H1 (cell line): Measurements from ENCODE around the gene ZNF37A. TPM values are rescaled to one million over a fixed set of nuclear protein-coding genes. Genes with fewer than 3 reads are reported as not detected.

Experiments used
- CTCF ChIA-PET: fragments of 300-600 bp; sonication (Branson Sonifier 250); formaldehyde crosslinking; loops from one replicate; lab custom pipeline; 2021; ENCODE audit not compliant: partially characterized antibody; lab: Charles Lee
- POLR2A ChIA-PET: fragments of 300-600 bp; sonication (Branson Sonifier 250); formaldehyde crosslinking; loops from one replicate; lab custom pipeline; 2021; ENCODE audit warnings: inconsistent platforms; ENCODE audit not compliant: partially characterized antibody; lab: Charles Lee
- DNase-seq, 2 experiments: peaks; one replicate each; pipeline versions ENCODE4 v3.0.0 to v3.0.0-alpha.2; 2010 to 2022; ENCODE audit warnings: low spot score in 2 of 2, low read depth in 1 of 2, mixed read lengths in 1 of 2
- FAIRE-seq: peaks from 2 replicates; lab custom pipeline; 2011; peaks lifted over from hg19 to GRCh38; lab: Jason Lieb, UNC
- H2AFZ ChIP-seq: 2 replicates; pipeline ENCODE4 v1.8.1; 2012; ENCODE audit warnings: low read length, inconsistent platforms
- H2AK5ac ChIP-seq: 2 replicates; pipeline ENCODE4 v1.6.1; 2013; ENCODE audit warnings: low read depth, low read length
- H2BK120ac ChIP-seq: replicated peaks from 2 replicates; pipeline ENCODE3; 2013; ENCODE audit warnings: low read depth, low read length, inconsistent platforms
- H2BK12ac ChIP-seq: 2 replicates; pipeline ENCODE4 v1.6.1; 2013; ENCODE audit warnings: low read depth, low read length
- H2BK15ac ChIP-seq: 2 replicates; pipeline ENCODE4 v1.6.1; 2013; ENCODE audit warnings: low read length
- H2BK20ac ChIP-seq: 2 replicates; pipeline ENCODE4 v1.6.1; 2013; ENCODE audit warnings: low read length
- H2BK5ac ChIP-seq: 2 replicates; pipeline ENCODE4 v1.6.1; 2013; ENCODE audit warnings: low read depth, low read length
- H3K14ac ChIP-seq: 2 replicates; pipeline ENCODE4 v1.6.1; 2013; ENCODE audit warnings: inconsistent platforms; ENCODE audit not compliant: insufficient read length
- H3K18ac ChIP-seq: 2 replicates; pipeline ENCODE4 v1.6.1; 2013; ENCODE audit warnings: low read length; ENCODE audit errors: extremely low read depth
- H3K23ac ChIP-seq: 2 replicates; pipeline ENCODE4 v1.6.1; 2013; ENCODE audit warnings: inconsistent platforms; ENCODE audit not compliant: insufficient read length
- H3K23me2 ChIP-seq: 2 replicates; pipeline ENCODE4 v1.6.1; 2013; ENCODE audit warnings: low read depth, low read length
- H3K27ac ChIP-seq: 2 replicates; pipeline ENCODE4 v1.6.1; 2011; ENCODE audit warnings: low read depth, low read length, inconsistent platforms
- H3K27me3 ChIP-seq, 4 experiments: replicated peaks in 1 of 4; 1 replicate in 1 of 4; 2 replicates in 3 of 4; pipeline versions ENCODE4 v1.6.1 to v1.8.1; 2011 to 2013; ENCODE audit warnings: low read length in 3 of 4, mild to moderate bottlenecking in 3 of 4, inconsistent platforms in 2 of 4, mixed read lengths in 2 of 4, moderate library complexity in 1 of 4; ENCODE audit not compliant: control insufficient read depth in 3 of 4, insufficient read depth in 3 of 4; ENCODE audit errors: extremely low read depth in 1 of 4
- H3K36me3 ChIP-seq, 4 experiments: 2 replicates each; pipeline versions ENCODE4 v1.6.1 to v1.8.1; 2011 to 2013; ENCODE audit warnings: mild to moderate bottlenecking in 4 of 4, low read length in 3 of 4, moderate library complexity in 2 of 4, control low read depth in 1 of 4, inconsistent platforms in 1 of 4; ENCODE audit not compliant: insufficient read depth in 4 of 4, control insufficient read depth in 2 of 4
- H3K4ac ChIP-seq: replicated peaks from 2 replicates; pipeline ENCODE3; 2013; ENCODE audit warnings: low read length, low read depth, mixed read lengths, inconsistent platforms; ENCODE audit not compliant: insufficient read length
- H3K4me1 ChIP-seq, 4 experiments: replicated peaks in 1 of 4; 1 replicate in 1 of 4; 2 replicates in 3 of 4; pipeline versions ENCODE4 v1.6.1 to v1.8.1; 2011 to 2013; ENCODE audit warnings: low read length in 3 of 4, inconsistent platforms in 2 of 4, mixed read lengths in 1 of 4; ENCODE audit not compliant: insufficient read depth in 4 of 4, control insufficient read depth in 3 of 4
- H3K4me2 ChIP-seq, 2 experiments: 2 replicates each; pipeline versions ENCODE4 v1.6.1 to v1.8.1; 2011 to 2013; ENCODE audit warnings: low read depth in 2 of 2, low read length in 2 of 2, control low read depth in 1 of 2, inconsistent platforms in 1 of 2, mild to moderate bottlenecking in 1 of 2; ENCODE audit not compliant: insufficient read depth in 1 of 2
- H3K4me3 ChIP-seq, 4 experiments: fragments of 200-600, 300-600 bp in 1 of 4; sonication (generic), shearing (Covaris generic), sonication (Bioruptor Twin) in 1 of 4; 2 replicates each; pipeline versions ENCODE4 v1.5.1 to v1.8.1; 2011 to 2016; ENCODE audit warnings: low read length in 4 of 4, low read depth in 3 of 4, control low read depth in 2 of 4, inconsistent platforms in 2 of 4, mild to moderate bottlenecking in 2 of 4, mixed read lengths in 1 of 4, moderate library complexity in 1 of 4; ENCODE audit not compliant: insufficient read depth in 2 of 4; ENCODE audit errors: extremely low read depth in 1 of 4
- H3K56ac ChIP-seq: replicated peaks from 2 replicates; pipeline ENCODE3; 2013; ENCODE audit warnings: low read depth, mild to moderate bottlenecking, mixed read lengths, low read length, inconsistent platforms; ENCODE audit not compliant: insufficient read length
- H3K79me1 ChIP-seq: 2 replicates; pipeline ENCODE4 v1.6.1; 2013; ENCODE audit warnings: low read depth, low read length, control low read depth
- H3K79me2 ChIP-seq, 2 experiments: 2 replicates each; pipeline versions ENCODE4 v1.6.1 to v1.8.1; 2012 to 2013; ENCODE audit warnings: low read length in 2 of 2, mild to moderate bottlenecking in 2 of 2, inconsistent platforms in 1 of 2; ENCODE audit not compliant: insufficient read depth in 2 of 2, control insufficient read depth in 1 of 2
- H3K9ac ChIP-seq, 4 experiments: replicated peaks in 1 of 4; 1 replicate in 1 of 4; 2 replicates in 3 of 4; pipeline versions ENCODE4 v1.6.1 to v1.8.1; 2011 to 2013; ENCODE audit warnings: low read depth in 3 of 4, low read length in 3 of 4, control low read depth in 2 of 4, mild to moderate bottlenecking in 2 of 4, moderate library complexity in 2 of 4, inconsistent platforms in 1 of 4; ENCODE audit errors: extremely low read depth in 1 of 4
- H3K9me3 ChIP-seq, 2 experiments: 2 replicates each; pipeline versions ENCODE4 v1.6.1 to v1.8.1; 2012 to 2013; ENCODE audit warnings: mild to moderate bottlenecking in 2 of 2, moderate library complexity in 2 of 2, control low read depth in 1 of 2, inconsistent platforms in 1 of 2, low read depth in 1 of 2, low read length in 1 of 2, mixed read lengths in 1 of 2; ENCODE audit not compliant: insufficient read depth in 2 of 2
- H4K20me1 ChIP-seq, 2 experiments: replicated peaks in 1 of 2; 2 replicates each; pipeline versions ENCODE3 to v1.8.1; 2011 to 2013; ENCODE audit warnings: inconsistent platforms in 2 of 2, low read length in 2 of 2, mild to moderate bottlenecking in 1 of 2; ENCODE audit not compliant: insufficient read depth in 2 of 2, control insufficient read depth in 1 of 2
- H4K5ac ChIP-seq: 2 replicates; pipeline ENCODE4 v1.6.1; 2013; ENCODE audit warnings: low read length, low read depth, mixed read lengths, inconsistent platforms; ENCODE audit not compliant: insufficient read length
- H4K8ac ChIP-seq: 2 replicates; pipeline ENCODE4 v1.8.0; 2013; ENCODE audit warnings: mild to moderate bottlenecking, moderate library complexity, low read length, inconsistent platforms; ENCODE audit not compliant: insufficient read depth; ENCODE audit errors: extremely low read depth
- H4K91ac ChIP-seq: replicated peaks from 2 replicates; pipeline ENCODE3; 2013; ENCODE audit warnings: low read length, mixed read lengths, inconsistent platforms; ENCODE audit not compliant: insufficient read length
- BRCA1 ChIP-seq: IDR thresholded peaks from 2 replicates; pipeline ENCODE4 v1.6.1; 2012; ENCODE audit warnings: low read depth, low read length, improper control_type of control experiment
- CBX8 ChIP-seq: fragments of 300-800, 300-1000 bp; sonication (generic); IDR thresholded peaks from 2 replicates; pipeline ENCODE4 v1.7.1; 2016; ENCODE audit warnings: low read depth, low read length, borderline replicate concordance
- CHD1 ChIP-seq: IDR thresholded peaks from 2 replicates; pipeline ENCODE4 v1.6.1; 2012; ENCODE audit warnings: low read depth, low read length, improper control_type of control experiment
- KDM1A ChIP-seq: fragments of 200-600, 300-600 bp; sonication (generic); IDR thresholded peaks from 2 replicates; pipeline ENCODE4 v1.7.1; 2016; ENCODE audit warnings: mild to moderate bottlenecking, low read length, borderline replicate concordance
- SAP30 ChIP-seq: fragments of 300-600 bp; sonication (generic); IDR thresholded peaks from 2 replicates; pipeline ENCODE4 v1.7.1; 2012; ENCODE audit warnings: low read length, moderate library complexity, mild to moderate bottlenecking, inconsistent platforms; ENCODE audit not compliant: insufficient read depth, insufficient replicate concordance
- SP2 ChIP-seq: IDR thresholded peaks from 2 replicates; pipeline ENCODE4 v1.6.1; 2012; ENCODE audit warnings: mild to moderate bottlenecking, low read length, inconsistent platforms
- WGBS, 2 experiments: shearing (Covaris generic) in 1 of 2; methylation state at CpG; one replicate each; pipeline versions ENCODE4 v1.1.6 to v1.1.7; 2013 to 2015; ENCODE audit warnings: low lambda C conversion rate in 2 of 2, mixed read lengths in 2 of 2, inconsistent platforms in 1 of 2, low coverage in 1 of 2, missing lambda C conversion rate in 1 of 2; ENCODE audit not compliant: insufficient replicate concordance in 2 of 2, insufficient coverage in 1 of 2, insufficient read length in 1 of 2; ENCODE audit errors: extremely low coverage in 1 of 2, missing lambda C conversion rate in 1 of 2; 5-methylcytosine and 5-hydroxymethylcytosine counted together
- polyA plus RNA-seq, 7 experiments: library from polyadenylated mRNA; depleted of rRNA in 3 of 7; stranded (reverse) in 5 of 7; unstranded in 2 of 7; fragments of >200 nt in 5 of 7; fragments of 200-250 nt in 2 of 7; gene quantifications; 1 replicate in 5 of 7; 2 replicates in 1 of 7; 4 replicates in 1 of 7; pipeline versions ENCODE4 v1.2.1 to v1.2.3, GENCODE V29; 2011 to 2013; ENCODE audit warnings: missing spikeins in 2 of 7, mixed read lengths in 2 of 7
- total RNA-seq: library from RNA; stranded (reverse); fragmentation: NEBNext Ultra II Directional; extraction: Animal tissue kit (Norgen Biotek cat#: 25700); gene quantifications from 2 replicates; pipeline ENCODE4 v1.2.1, GENCODE V29; 2021

ZNF37A gene
- total and polyA plus RNA-seq, 2 of the 8 experiments (the other 6 are each of a cell fraction or from before 2014, with no cell fraction given), result 0.97 to 12.7 TPM

- Histone ChIP-seq H2AK5ac (no peak overlapping the region), H4K8ac (no peak overlapping the region), H2BK15ac (no peak overlapping the region), H2BK20ac (no peak overlapping the region), H3K4ac (no peak overlapping the region), H2BK120ac (no peak overlapping the region), H3K27me3 (no peaks in the 10 kb centered on the region), H4K20me1 (no peaks in the 10 kb centered on the region), H3K23ac (no peak overlapping the region), H3K79me1 (no peaks in the 10 kb centered on the region), H3K79me2 (no peaks in the 10 kb centered on the region), H2AFZ (no peak overlapping the region), H3K18ac (no peak overlapping the region), H3K9ac (no peak overlapping the region), H3K4me3 (no peak overlapping the region), H3K9me3 (peaks cover 63 to 84% of the 10 kb centered on the region in 2 experiments), H3K4me1 (no peaks in the 10 kb centered on the region), H3K27ac (no peak overlapping the region), H3K14ac (no peak overlapping the region), H2BK12ac (no peak overlapping the region), H2BK5ac (no peak overlapping the region), H4K5ac (no peak overlapping the region), H4K91ac (no peak overlapping the region), H3K23me2 (no peaks in the 10 kb centered on the region), H3K56ac (no peak overlapping the region), H3K36me3 (no peaks in the 10 kb centered on the region), H3K4me2 (no peak overlapping the region)
- WGBS, 2 experiments, result 98% methylated on average over 10 of the region's 10 CpGs; no CpG with 5 or more reads in 1 of the 2 experiments
- FAIRE-seq (no peak), DNase-seq (no peak)
- CTCF ChIA-PET, result no interaction called here
- POLR2A ChIA-PET, result no interaction called here
- no peak for TF ChIP-seq CBX8
- TF ChIP-seq SAP30, result no peak
- TF ChIP-seq CHD1, result no peak
- TF ChIP-seq KDM1A, result no peak
- no peak for TF ChIP-seq BRCA1
- no peak for TF ChIP-seq SP2
These were observed 63.1 kb downstream of the ZNF37A start for GRCh38 chr10:38157270-38157685.
